ENCODE data around the gene CIAO3. TPM values are rescaled to one million over a fixed set of nuclear protein-coding genes. Genes with fewer than 3 reads are reported as not detected.
A peak's percentile ranks its signal among the peaks of the same experiment; 100 is the strongest.

CIAO3 gene
- total RNA-seq, 1 donor from 2014 or later: 39.2 TPM

- no peak for DNase-seq (ENCODE audit: low read depth)
Measured at GRCh38 chr16:725041-725376, 15.8 kb downstream of the CIAO3 start.

- peak; percentile 69 for DNase-seq (ENCODE audit: low read depth)
Measured at GRCh38 chr16:724188-725040, 16.4 kb downstream of the CIAO3 start.

- no peak for DNase-seq (ENCODE audit: low read depth)
Measured at GRCh38 chr16:723695-724094, 17.1 kb downstream of the CIAO3 start.

- no peak for DNase-seq (ENCODE audit: low read depth)
Measured at GRCh38 chr16:722835-723633, 17.8 kb downstream of the CIAO3 start.

- DNase-seq (ENCODE audit: low read depth): no peak
Measured at GRCh38 chr16:721765-722540, 18.8 kb downstream of the CIAO3 start.

GRCh38 chr16:720990-721764 is 19.6 kb downstream of the CIAO3 start, which contains the start of gene ANTKMT:
ANTKMT (plus strand) TSS chr16:721146; CDS start chr16:721275, 129 bp downstream.
- DNase-seq (ENCODE audit: low read depth): peak; percentile 79

GRCh38 chr16:720447-720989 is 20.3 kb downstream of the CIAO3 start:
- peak; percentile 87 for DNase-seq (ENCODE audit: low read depth)

GRCh38 chr16:719815-720446 is 20.9 kb downstream of the CIAO3 start:
- DNase-seq (ENCODE audit: low read depth): peak; percentile 40

- no peak for DNase-seq (ENCODE audit: low read depth)
Measured at GRCh38 chr16:718922-719321, 21.9 kb downstream of the CIAO3 start.

- DNase-seq (ENCODE audit: low read depth): no peak
Measured at GRCh38 chr16:718389-718788, 22.4 kb downstream of the CIAO3 start.

- no peak for DNase-seq (ENCODE audit: low read depth)
Measured at GRCh38 chr16:717450-718245, 23.1 kb downstream of the CIAO3 start.

- no peak for DNase-seq (ENCODE audit: low read depth)
Measured at GRCh38 chr16:716768-717325, 23.9 kb downstream of the CIAO3 start.

GRCh38 chr16:716200-716568 is 24.6 kb downstream of the CIAO3 start:
- DNase-seq (ENCODE audit: low read depth): no peak

GRCh38 chr16:715477-716199 is 25.2 kb downstream of the CIAO3 start:
- peak; percentile 45 for DNase-seq (ENCODE audit: low read depth)

- peak; percentile 86 for DNase-seq (ENCODE audit: low read depth)
Measured at GRCh38 chr16:714558-715476, 26.0 kb downstream of the CIAO3 start, which contains the start of gene METRN. METRN (plus strand) TSS chr16:715118; CDS start chr16:715290, 172 bp downstream.

GRCh38 chr16:714079-714478 is 26.7 kb downstream of the CIAO3 start:
- DNase-seq (ENCODE audit: low read depth): no peak

GRCh38 chr16:712740-713250 is 28.0 kb downstream of the CIAO3 start:
- DNase-seq (ENCODE audit: low read depth): peak; percentile 93
